Peyer's patch (tissue), 4 donors: ENCODE measurements around the gene PDXK.

ENCODE experiments used
- POLR2A ChIP-seq, 2 donors: fragments of 450-650 bp; IDR thresholded peaks; one replicate each; pipeline ENCODE4 v1.5.1; 2017; ENCODE audit warnings: antibody characterized with exemption in 2 of 2, mild to moderate bottlenecking in 2 of 2, moderate library complexity in 2 of 2
- TF ChIP-seq, protein P1 (sequence below), 6 experiments: fragments of 450-650 bp in 4 of 6; fragments of 200-600 bp in 2 of 6; sonication (generic) in 1 of 6; IDR thresholded peaks; one replicate each; pipeline ENCODE4 v1.5.1; 2017 to 2019; ENCODE audit warnings: antibody characterized with exemption in 6 of 6, mild to moderate bottlenecking in 3 of 6, moderate library complexity in 1 of 6

DNA sequence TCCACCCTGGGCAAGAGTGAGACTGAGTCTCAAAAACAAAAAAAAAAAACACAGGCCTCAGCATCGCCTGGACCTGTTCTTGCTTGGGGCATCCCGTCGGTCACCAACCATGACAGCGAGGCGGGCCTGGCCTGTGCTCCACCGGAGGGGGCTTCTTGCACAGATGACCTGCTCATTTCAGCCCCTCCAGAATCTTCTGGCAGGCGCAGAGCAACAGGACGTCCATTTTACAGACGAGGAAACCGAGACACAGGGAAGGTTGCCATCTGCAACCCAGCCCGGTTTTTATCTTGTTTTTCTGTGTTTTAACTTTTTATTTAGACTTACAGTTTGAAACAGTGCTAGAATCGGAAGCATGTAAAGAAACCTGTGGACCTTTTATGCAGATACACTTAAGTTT lies 56.3 kb downstream of the PDXK start:
- TF ChIP-seq, protein P1, sequence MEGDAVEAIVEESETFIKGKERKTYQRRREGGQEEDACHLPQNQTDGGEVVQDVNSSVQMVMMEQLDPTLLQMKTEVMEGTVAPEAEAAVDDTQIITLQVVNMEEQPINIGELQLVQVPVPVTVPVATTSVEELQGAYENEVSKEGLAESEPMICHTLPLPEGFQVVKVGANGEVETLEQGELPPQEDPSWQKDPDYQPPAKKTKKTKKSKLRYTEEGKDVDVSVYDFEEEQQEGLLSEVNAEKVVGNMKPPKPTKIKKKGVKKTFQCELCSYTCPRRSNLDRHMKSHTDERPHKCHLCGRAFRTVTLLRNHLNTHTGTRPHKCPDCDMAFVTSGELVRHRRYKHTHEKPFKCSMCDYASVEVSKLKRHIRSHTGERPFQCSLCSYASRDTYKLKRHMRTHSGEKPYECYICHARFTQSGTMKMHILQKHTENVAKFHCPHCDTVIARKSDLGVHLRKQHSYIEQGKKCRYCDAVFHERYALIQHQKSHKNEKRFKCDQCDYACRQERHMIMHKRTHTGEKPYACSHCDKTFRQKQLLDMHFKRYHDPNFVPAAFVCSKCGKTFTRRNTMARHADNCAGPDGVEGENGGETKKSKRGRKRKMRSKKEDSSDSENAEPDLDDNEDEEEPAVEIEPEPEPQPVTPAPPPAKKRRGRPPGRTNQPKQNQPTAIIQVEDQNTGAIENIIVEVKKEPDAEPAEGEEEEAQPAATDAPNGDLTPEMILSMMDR (IDR thresholded peaks at IDR 0.05) = no peak
- no peak for TF ChIP-seq POLR2A (IDR thresholded peaks at IDR 0.05)
